HUES6 (cell line): Measurements from ENCODE around the gene AP2B1.
"Not testable (repeated sequence)": the region's sequence is repeated elsewhere in the genome, so short reads cannot be mapped to it uniquely, and the experiment has no call there.

Source experiments
- H3K27ac ChIP-seq: 2 replicates; pipeline ENCODE4 v1.7.0; 2013; ENCODE audit warnings: low read depth, mild to moderate bottlenecking, low read length, inconsistent platforms
- H3K27me3 ChIP-seq: 2 replicates; pipeline ENCODE4 v1.6.1; 2013; ENCODE audit warnings: low read length; ENCODE audit not compliant: control insufficient read depth, insufficient read depth
- H3K36me3 ChIP-seq: 2 replicates; pipeline ENCODE4 v1.6.1; 2013; ENCODE audit warnings: low read length; ENCODE audit not compliant: control insufficient read depth, insufficient read depth
- H3K4me1 ChIP-seq: 2 replicates; pipeline ENCODE4 v1.6.1; 2013; ENCODE audit warnings: low read length; ENCODE audit not compliant: control insufficient read depth, insufficient read depth
- H3K4me3 ChIP-seq: 2 replicates; pipeline ENCODE4 v1.5.1; 2013; ENCODE audit warnings: low read depth, low read length
- H3K9ac ChIP-seq: one replicate; pipeline ENCODE4 v1.6.1; 2013; ENCODE audit warnings: mild to moderate bottlenecking, low read length
- H3K9me3 ChIP-seq: 2 replicates; pipeline ENCODE4 v1.6.1; 2013; ENCODE audit warnings: low read depth, low read length; ENCODE audit not compliant: control insufficient read depth, insufficient read depth

AP2B1 gene

DNA sequence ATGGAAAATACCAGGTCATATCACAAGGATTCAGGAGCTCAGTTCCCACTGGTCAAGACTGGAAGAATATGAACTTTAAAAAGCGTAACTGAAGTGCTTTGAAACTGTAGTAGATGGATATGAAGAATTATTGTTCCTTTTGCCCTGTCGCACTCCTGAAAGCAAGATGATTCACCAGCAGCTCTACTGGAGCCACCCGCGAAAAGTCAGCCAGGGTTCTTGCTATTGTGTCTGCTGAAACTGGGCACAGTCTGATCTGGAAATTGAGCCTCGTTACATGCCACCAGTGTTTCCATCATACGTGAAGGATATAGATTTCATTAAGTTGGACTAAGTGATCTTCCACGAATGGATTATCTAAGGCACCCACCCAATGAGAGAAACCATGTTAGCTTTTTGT is 16.6 kb downstream of the AP2B1 start:
- no peaks in the 10 kb centered on the region for H3K9me3 ChIP-seq
- no peaks in the 10 kb centered on the region for H3K4me1 ChIP-seq
- H3K4me3 ChIP-seq = no peak overlapping the region
- H3K27me3 ChIP-seq = no peaks in the 10 kb centered on the region
- H3K27ac ChIP-seq = no peak overlapping the region
- H3K36me3 ChIP-seq = peaks cover 87% of the 10 kb centered on the region
- no peak overlapping the region for H3K9ac ChIP-seq

DNA sequence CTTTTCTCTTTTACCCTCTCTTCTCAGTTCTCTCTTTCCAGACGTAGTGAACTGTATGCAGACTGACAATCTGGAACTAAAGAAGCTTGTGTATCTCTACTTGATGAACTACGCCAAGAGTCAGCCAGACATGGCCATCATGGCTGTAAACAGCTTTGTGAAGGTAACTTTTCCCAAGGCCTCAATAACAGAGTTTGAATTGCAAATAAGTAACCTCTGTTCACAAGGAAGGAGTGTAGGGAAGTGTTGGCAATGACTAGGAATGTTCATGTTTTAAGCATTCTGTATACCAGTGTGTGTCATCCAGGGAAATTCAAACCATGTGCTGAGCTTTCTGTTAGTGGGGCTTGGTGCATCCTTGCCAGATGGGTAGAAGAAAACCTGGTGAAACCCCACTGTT is 18.6 kb downstream of the AP2B1 start:
- Histone ChIP-seq H3K9me3 (no peaks in the 10 kb centered on the region), H3K36me3 (peaks cover 86% of the 10 kb centered on the region), H3K27me3 (no peaks in the 10 kb centered on the region), H3K9ac (no peak overlapping the region), H3K4me3 (no peak overlapping the region), H3K4me1 (no peaks in the 10 kb centered on the region), H3K27ac (no peak overlapping the region)

DNA sequence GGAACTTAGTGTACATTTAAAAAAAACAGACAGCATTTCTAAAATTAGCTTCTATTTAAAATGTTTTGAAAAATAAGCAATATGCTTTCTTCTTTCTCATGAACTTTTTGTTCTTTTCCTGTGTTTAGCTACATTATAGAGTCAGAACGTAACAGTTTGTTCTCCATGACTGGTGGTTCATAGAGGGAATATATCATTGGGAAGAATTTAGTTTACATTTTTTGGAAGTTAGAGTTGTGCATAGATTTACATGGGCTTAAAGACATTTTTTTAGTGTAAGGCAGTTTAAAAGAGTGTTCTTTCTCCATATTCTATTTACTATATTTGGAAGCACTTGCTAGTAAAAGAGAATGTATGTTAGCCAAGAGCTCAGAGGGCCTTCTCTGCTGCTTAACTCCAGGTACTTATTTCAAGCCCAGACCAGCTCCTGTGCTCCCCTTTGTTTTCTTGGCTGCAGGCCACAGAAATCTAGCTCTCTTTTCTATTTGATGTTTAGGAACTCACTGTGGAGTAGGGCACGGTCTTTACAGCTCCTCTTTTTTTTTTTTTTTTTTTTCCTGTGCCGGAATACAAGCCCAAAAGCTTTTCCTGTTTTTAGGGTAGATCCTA is 20.2 kb downstream of the AP2B1 start:
- H3K4me1 ChIP-seq = no peaks in the 10 kb centered on the region
- H3K9me3 ChIP-seq = no peaks in the 10 kb centered on the region
- H3K4me3 ChIP-seq = no peak overlapping the region
- H3K36me3 ChIP-seq = peaks cover 84% of the 10 kb centered on the region
- H3K9ac ChIP-seq = no peak overlapping the region
- no peaks in the 10 kb centered on the region for H3K27me3 ChIP-seq
- no peak overlapping the region for H3K27ac ChIP-seq

DNA sequence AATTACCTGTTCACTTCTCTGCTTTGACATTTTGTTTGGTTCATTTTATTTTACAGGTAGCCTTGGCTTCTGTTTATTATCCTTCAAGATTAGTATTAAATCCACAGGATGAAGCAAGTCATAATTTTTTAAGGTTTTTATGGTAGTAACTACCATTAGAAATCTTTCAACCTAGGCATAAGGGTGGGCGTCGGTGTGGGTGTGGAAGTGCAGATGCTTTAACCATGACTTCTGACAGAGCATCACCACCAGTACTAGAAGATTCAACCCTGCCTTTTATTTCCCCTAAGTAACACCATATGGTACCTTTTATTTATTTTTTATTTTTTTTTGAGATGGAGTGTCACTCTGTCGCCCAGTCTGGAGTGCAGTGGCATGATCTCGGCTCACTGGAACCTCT is 22.7 kb downstream of the AP2B1 start:
- no peaks in the 10 kb centered on the region for H3K4me1 ChIP-seq
- H3K27ac ChIP-seq = no peak overlapping the region
- peaks cover 85% of the 10 kb centered on the region for H3K36me3 ChIP-seq
- H3K9me3 ChIP-seq = no peaks in the 10 kb centered on the region
- no peak overlapping the region for H3K4me3 ChIP-seq
- H3K27me3 ChIP-seq = no peaks in the 10 kb centered on the region
- no peak overlapping the region for H3K9ac ChIP-seq

DNA sequence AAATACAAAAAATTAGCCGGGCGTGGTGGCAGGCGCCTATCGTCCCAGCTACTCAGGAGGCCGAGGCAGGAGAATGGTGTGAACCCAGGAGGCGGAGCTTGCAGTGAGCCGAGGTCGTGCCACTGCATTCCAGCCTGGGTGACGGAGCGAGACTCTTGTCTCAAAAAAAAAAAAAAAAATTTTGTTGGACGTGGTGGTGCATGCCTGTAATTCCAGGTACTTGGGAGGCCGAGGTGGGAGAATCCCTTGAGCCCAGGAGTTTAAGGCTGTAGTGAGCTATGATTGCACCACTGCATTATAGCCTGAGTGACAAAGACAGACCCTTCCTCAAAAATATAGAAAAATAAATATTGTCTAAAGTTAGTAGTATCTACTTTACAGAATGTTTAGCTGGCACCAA is 23.6 kb downstream of the AP2B1 start:
- not testable (repeated sequence) for H3K9ac ChIP-seq, H3K4me1 ChIP-seq, H3K4me3 ChIP-seq, H3K9me3 ChIP-seq, H3K27me3 ChIP-seq, H3K27ac ChIP-seq
- H3K36me3 ChIP-seq = peaks cover 80% of the 10 kb centered on the region

DNA sequence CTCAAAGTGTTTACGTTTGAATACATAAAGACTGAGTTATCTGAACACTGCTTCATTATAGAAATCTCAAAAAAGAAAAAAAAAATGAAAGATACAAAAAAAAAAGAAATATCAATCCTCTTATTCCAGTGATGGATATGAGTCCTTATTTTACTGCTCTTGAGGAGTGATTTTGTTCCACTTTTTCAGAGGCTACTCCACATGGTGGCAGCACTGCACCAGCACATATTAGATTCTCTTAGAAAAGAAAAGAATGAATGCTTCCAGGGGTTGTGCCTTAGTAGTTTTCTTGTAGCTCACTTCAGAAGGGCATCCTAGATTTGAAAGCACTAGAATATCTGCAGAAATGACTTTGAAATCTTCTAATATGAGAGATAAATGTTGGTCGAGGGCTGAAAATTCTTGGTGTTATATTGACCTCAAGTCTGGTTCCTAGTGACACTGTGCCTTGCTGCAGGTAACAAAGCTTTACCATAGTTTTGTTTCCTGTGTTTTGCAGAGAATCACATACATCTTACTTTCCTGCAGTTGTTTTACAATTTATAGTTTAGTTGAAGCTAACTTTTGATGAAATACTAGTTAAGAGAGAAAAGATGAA is 25.9 kb downstream of the AP2B1 start:
- Histone ChIP-seq H3K9me3 (no peaks in the 10 kb centered on the region), H3K27ac (no peak overlapping the region), H3K9ac (no peak overlapping the region), H3K4me3 (no peak overlapping the region), H3K4me1 (no peaks in the 10 kb centered on the region), H3K27me3 (no peaks in the 10 kb centered on the region), H3K36me3 (peaks cover 73% of the 10 kb centered on the region)

DNA sequence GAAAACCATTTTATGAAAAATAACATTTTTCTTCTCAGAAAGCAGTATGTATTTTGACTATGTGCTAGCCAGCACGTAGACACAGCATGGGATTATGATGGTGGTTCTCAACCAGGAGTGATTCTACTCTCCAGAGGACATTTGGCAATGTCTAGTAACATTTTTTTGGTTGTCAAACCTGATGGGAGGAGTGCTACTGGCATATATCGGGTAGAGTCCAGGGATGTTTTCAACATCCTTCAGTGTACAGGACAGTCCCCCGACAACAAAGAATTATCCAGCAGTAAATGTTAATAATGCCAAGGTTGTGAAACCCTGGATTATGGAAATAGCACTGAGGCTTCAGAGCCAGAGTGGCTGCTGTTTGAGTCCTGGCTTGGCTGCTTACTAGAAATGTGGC is 27.7 kb downstream of the AP2B1 start:
- Histone ChIP-seq H3K4me3 (no peak overlapping the region), H3K27ac (no peak overlapping the region), H3K4me1 (no peaks in the 10 kb centered on the region), H3K36me3 (peaks cover 71% of the 10 kb centered on the region), H3K9ac (no peak overlapping the region), H3K27me3 (no peaks in the 10 kb centered on the region), H3K9me3 (no peaks in the 10 kb centered on the region)

DNA sequence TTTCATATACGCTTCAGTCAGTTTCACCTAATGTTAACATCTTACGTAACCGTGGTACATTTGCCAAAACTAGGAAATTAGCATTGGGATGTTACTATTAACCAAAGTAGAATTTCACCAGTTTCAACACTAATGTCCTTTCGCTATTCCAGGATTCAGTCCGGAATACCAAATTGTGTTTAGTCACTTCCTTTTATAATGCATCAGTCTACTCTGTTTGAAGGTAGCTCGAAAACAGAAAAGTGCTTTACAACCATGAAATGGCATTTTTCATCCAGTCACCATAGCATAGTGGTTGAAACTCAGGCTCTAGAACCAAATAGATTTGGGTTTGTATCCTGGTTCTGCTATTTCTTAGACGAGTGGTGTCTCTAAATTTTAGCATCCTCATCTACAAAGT is 29.4 kb downstream of the AP2B1 start:
- no peaks in the 10 kb centered on the region for H3K27me3 ChIP-seq

DNA sequence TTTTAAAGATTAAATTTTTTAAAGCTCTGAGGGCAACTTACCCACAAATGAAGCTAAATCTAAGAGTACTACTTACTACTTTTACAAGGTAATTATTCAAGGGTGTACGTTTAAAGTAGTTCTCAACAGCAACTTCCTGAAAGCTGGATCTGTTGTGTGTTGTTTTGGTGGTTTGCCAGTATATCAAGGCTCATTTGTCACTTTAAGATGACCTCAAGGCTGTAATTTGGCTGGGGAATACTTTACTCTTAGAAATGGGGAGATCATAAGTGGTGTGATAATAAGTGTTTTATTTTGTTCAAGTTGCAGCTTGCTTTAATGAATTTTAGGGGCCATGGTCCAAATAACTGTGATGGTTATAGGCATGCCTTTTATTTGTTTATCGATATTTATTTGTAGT is 30.4 kb downstream of the AP2B1 start:
- Histone ChIP-seq H3K9me3 (no peaks in the 10 kb centered on the region), H3K4me1 (no peaks in the 10 kb centered on the region), H3K27ac (no peak overlapping the region), H3K36me3 (peaks cover 54% of the 10 kb centered on the region), H3K27me3 (no peaks in the 10 kb centered on the region), H3K4me3 (no peak overlapping the region), H3K9ac (no peak overlapping the region)

More for the DNA sequence above, 29.4 kb downstream of the AP2B1 start:
- Histone ChIP-seq H3K27ac (no peak overlapping the region), H3K4me1 (no peaks in the 10 kb centered on the region), H3K36me3 (peaks cover 62% of the 10 kb centered on the region), H3K4me3 (no peak overlapping the region), H3K9me3 (no peaks in the 10 kb centered on the region), H3K9ac (no peak overlapping the region)

DNA sequence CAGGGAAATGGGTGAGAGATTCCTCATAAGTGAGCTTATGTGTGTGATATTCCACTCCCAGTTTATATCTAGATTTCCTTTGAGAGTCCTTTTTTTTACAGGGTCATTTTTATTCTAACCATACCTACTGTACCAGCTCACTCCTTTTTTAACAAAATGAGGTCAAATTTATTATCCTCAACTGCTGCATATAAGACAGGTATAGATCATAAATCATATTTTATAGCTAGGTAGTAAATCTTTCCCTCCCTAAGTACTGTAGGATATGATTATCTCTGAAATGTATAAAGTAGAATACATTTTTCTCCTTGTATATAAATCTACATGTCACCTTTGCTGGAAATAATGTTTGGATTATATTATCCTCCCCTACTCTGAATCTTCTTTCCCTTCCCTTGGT is 31.5 kb downstream of the AP2B1 start:
- no peak overlapping the region for H3K27ac ChIP-seq
- no peak overlapping the region for H3K4me3 ChIP-seq
- H3K4me1 ChIP-seq = no peaks in the 10 kb centered on the region
- H3K9ac ChIP-seq = no peak overlapping the region
- no peaks in the 10 kb centered on the region for H3K9me3 ChIP-seq
- H3K36me3 ChIP-seq = peaks cover 48% of the 10 kb centered on the region
- no peaks in the 10 kb centered on the region for H3K27me3 ChIP-seq

DNA sequence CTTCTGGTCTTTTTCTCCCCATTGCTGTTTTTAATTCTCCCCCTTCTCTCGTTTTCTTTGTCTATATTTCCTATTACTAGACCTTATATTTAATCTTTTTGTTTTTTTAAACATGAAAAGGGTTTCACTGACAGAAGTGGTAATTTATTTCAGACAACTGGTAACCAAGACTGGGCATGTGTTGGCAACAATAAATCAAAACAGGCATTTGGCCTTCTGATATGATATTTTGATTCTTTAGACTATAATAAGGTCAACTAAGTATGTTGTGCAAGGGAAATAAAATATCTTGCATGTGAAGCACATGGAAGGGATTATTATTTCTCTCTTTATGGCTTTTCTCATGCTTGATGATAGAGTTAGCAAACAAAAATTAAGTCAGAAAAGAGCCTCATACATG is 34.6 kb downstream of the AP2B1 start:
- no peak overlapping the region for H3K4me3 ChIP-seq
- H3K9me3 ChIP-seq = no peaks in the 10 kb centered on the region
- H3K27me3 ChIP-seq = no peaks in the 10 kb centered on the region
- peaks cover 64% of the 10 kb centered on the region for H3K36me3 ChIP-seq
- no peak overlapping the region for H3K9ac ChIP-seq
- H3K4me1 ChIP-seq = no peaks in the 10 kb centered on the region
- no peak overlapping the region for H3K27ac ChIP-seq
